SJSA1 (cell line): ENCODE measurements around the gene RSPH3. TPM values are rescaled to one million over a fixed set of nuclear protein-coding genes. Genes with fewer than 3 reads are reported as not detected.
"Not testable (repeated sequence)": the region's sequence is repeated elsewhere in the genome, so short reads cannot be mapped to it uniquely, and the experiment has no call there.

Source experiments
- DNase-seq, 2 experiments: peaks; one replicate each; pipeline ENCODE4 v3.0.0-alpha.2; 2015 to 2020; ENCODE audit warnings: low spot score in 2 of 2, low read depth in 1 of 2
- H3K27ac ChIP-seq: fragments of 250-450 bp; sonication (Bioruptor Pico); 2 replicates; pipeline ENCODE4 v1.5.1; 2020; ENCODE audit warnings: mild to moderate bottlenecking, moderate library complexity
- H3K27me3 ChIP-seq: fragments of 250-450 bp; sonication (Bioruptor Pico); replicated peaks from 2 replicates; pipeline ENCODE4 v1.5.1; 2020; ENCODE audit warnings: mild to moderate bottlenecking, moderate library complexity
- H3K36me3 ChIP-seq: fragments of 250-450 bp; sonication (Bioruptor Pico); 2 replicates; pipeline ENCODE4 v1.5.1; 2020; ENCODE audit warnings: mild to moderate bottlenecking
- H3K4me1 ChIP-seq: fragments of 250-450 bp; sonication (Bioruptor Pico); replicated peaks from 2 replicates; pipeline ENCODE4 v1.6.1; 2021; ENCODE audit warnings: mild to moderate bottlenecking
- H3K4me3 ChIP-seq: fragments of 250-450 bp; sonication (Bioruptor Pico); 2 replicates; pipeline ENCODE4 v1.5.1; 2020; ENCODE audit warnings: mild to moderate bottlenecking
- H3K9me3 ChIP-seq: fragments of 250-450 bp; sonication (Bioruptor Pico); replicated peaks from 2 replicates; pipeline ENCODE4 v1.5.1; 2020; ENCODE audit warnings: mild to moderate bottlenecking
- total RNA-seq: library from RNA; depleted of rRNA; stranded (reverse); fragments of >200 nt; shearing (Covaris generic); gene quantifications from 2 replicates; pipeline ENCODE4 v1.2.3, GENCODE V29; 2014

RSPH3 gene
- total RNA-seq, 1 experiment from 2014 or later, result 3.9 TPM

DNA sequence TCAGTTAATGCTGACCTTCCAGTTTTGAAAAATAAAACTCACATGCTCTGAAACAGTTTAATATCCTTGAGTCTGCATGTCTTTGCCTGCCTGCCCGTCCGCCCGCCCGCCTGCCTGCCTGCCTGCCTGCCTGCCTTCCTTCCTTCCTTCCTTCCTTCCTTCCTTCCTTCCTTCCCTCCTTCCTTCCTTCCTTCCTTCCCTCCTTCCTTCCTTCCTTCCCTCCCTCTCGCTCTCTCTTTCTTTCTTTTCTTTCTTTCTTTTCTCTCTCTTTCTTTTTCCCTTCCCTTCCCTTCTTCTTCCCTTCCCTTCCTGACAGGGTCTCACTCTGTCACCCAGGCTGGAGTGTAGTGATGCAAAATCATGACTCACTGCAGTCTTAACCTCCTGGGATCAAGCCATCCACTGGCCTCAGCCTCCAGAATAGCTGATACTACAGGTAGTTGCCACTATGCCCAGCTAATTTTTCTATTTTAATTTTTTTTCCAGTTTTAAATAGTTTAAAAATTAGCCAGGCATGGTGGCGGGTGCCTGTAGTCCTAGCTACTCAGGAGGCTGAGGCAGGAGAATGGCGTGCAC, 10.1 kb upstream of the RSPH3 start:
- not testable (repeated sequence) for H3K4me1 ChIP-seq, H3K27ac ChIP-seq, H3K4me3 ChIP-seq, H3K36me3 ChIP-seq, DNase-seq, H3K27me3 ChIP-seq, H3K9me3 ChIP-seq

DNA sequence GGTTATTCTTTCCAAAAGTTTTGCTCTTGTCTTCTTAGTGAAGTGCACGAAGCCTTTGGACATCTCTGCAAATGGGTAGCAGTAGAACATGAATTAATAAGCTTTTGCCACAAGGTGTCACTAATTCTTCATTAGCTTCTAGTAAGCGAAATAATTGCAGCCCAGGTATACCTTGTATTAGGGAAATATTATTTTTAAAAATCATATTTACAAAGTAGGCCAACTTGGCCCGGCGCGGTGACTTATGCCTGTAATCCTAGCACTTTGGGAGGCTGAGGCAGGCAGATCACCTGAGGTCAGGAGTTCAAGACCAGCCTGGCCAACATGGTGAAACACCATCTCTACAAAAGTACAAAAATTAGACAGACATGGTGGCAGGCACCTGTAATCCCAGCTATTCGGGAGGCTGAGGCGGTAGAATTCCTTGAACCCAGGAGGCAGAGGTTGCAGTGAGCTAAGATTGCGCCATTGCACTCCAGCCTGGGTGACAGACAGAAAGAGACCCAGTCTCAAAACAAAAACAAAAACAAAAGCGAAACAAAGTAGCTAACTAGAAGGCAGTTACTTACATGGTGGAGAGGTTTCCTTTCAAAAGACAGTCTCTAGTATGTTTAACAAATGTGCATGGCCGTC, 8.8 kb upstream of the RSPH3 start:
- Histone ChIP-seq H3K4me3 (no peak overlapping the region), H3K27me3 (no peaks in the 10 kb centered on the region), H3K36me3 (no peaks in the 10 kb centered on the region), H3K4me1 (peaks cover 8% of the 10 kb centered on the region; the same call in 1 of the 2 replicates), H3K27ac (no peak overlapping the region), H3K9me3 (no peaks in the 10 kb centered on the region)
- peak in 1 of 2 experiments; percentile 29 for DNase-seq

DNA sequence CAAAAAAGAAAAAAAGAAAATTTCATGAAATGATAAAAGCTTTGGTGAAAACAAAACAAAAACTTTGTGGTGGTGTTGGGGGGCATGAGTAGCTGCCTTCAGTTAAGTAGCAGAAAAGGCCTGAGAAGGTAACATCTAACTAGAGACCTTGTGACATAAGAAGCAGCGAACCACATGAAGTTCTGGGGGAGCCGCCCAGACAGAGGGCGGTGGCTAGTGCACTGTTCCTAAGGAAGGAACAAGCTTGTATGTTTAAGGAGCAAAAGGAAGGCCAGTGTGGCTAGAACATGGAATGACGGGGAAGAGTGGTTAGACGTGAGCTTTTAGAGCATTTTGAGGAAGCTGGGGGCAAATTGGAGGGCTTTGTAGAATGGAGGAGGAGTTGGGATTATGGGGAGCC, 7.5 kb upstream of the RSPH3 start:
- no peak for DNase-seq
- Histone ChIP-seq H3K27me3 (no peaks in the 10 kb centered on the region), H3K36me3 (no peaks in the 10 kb centered on the region), H3K27ac (no peak overlapping the region), H3K4me3 (no peak overlapping the region), H3K4me1 (peaks cover 11% of the 10 kb centered on the region), H3K9me3 (no peaks in the 10 kb centered on the region)

DNA sequence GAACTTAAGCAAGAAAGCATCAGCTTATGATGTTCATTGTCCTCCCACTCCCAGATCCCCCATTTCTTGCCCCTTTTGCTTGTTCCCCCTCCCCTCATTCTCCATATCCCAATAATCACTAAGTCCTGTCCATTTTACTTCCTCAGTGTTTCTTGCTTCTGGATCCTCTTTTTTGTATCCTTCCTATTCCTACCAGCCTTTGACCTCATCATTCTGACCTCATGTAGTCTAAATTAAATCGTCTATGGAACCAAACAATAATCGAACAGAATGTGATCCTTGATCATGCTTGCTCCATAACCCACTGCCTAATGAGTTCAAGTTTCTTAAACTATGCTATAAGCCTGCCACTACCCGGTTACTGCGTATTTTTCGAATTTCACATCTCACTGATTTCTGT, 5.4 kb upstream of the RSPH3 start:
- H3K9me3 ChIP-seq, result no peaks in the 10 kb centered on the region

DNA sequence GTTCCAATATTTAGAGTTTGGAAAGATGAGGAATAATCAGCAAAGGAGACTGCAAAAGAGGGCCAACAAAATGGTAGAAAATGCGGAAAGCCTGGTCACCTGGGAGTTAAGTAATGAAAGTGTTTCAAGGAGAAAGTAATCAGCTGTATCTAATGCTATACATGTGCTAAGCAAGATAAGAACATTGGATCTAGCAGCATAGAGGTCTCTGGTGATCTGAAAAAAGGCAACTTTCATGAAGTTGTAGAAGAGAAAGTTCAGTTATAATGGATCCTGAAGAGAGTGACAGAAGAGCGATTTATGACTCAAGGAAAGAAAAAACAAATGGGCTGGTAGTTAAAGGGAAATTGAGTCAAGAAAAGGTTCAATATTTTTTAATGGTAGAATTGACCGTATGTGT, 4.6 kb upstream of the RSPH3 start:
- H3K36me3 ChIP-seq, result no peaks in the 10 kb centered on the region
- H3K27me3 ChIP-seq, result no peaks in the 10 kb centered on the region
- peaks cover 20% of the 10 kb centered on the region for H3K4me1 ChIP-seq
- no peaks in the 10 kb centered on the region for H3K9me3 ChIP-seq
- no peak overlapping the region for H3K27ac ChIP-seq
- no peak for DNase-seq
- H3K4me3 ChIP-seq, result no peak overlapping the region

More for the DNA sequence above, 5.4 kb upstream of the RSPH3 start:
- H3K27me3 ChIP-seq, result no peaks in the 10 kb centered on the region
- no peak for DNase-seq
- H3K4me1 ChIP-seq, result peaks cover 19% of the 10 kb centered on the region
- no peak overlapping the region for H3K27ac ChIP-seq
- H3K36me3 ChIP-seq, result no peaks in the 10 kb centered on the region
- H3K4me3 ChIP-seq, result no peak overlapping the region

DNA sequence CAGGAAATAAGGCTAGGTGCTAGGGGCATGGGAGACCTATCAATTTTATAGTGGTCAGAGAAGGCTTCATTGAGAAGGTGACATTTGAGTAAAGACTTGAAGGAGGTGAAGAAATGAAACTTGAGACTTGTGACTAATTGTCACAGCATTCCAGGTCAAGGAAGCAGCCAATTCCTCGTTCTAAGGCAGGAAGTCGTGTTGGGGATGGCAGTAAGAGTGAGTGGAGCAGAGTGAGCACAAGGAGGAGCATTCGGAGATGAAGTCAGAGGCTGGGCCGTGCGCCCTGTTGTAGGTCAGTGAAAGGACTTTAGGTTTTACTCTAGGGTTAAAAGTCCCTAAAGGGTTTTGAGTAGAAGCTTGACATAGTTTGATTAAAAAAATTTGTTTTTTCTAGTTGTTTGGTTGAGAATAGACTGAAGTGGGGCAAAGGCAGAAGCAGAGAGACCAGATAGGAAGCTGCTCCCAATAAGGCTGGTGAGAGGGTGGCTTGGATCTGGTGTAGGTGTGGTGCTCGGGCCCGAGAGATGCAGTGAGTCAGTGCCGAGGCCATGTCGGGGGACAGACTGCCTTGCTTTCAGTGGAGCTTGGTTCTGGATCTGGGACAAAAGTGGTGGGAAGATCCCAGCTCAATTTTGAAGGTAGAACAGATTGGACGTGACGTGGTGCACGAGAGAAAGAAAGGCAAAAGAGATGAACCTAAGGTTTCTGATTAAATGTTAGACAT, 2.6 kb upstream of the RSPH3 start:
- Histone ChIP-seq H3K27ac (no peak overlapping the region), H3K4me3 (no peak overlapping the region), H3K4me1 (peaks cover 25% of the 10 kb centered on the region), H3K27me3 (no peaks in the 10 kb centered on the region), H3K36me3 (no peaks in the 10 kb centered on the region), H3K9me3 (no peaks in the 10 kb centered on the region)
- DNase-seq, result no peak

DNA sequence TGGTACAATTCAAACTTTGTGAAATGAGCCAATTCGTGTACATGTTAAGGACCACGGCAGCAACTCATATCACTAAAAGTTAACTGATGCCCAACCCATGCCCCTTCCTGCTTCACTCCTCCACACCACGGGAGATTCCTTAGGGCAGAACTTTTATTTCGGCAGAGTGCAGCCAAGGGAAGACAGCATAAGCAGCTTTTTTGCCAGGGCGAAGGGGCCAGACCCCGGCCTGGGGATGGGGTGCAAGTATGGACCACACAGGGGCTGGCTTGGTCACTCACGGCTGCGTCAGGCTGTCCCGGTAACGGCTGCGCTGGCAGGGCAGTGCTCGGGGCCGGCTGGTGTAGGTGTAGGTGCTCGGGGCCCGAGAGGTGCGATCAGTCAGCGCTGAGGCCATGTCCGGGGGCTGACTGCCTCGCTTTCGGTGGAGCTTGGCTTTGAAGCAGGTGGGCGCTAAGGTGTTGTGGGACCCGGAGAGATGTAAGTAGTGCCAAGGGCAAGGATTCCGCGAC, 792 bp downstream of the RSPH3 start:
- H3K27me3 ChIP-seq, result no peaks in the 10 kb centered on the region
- peaks cover 35% of the 10 kb centered on the region for H3K4me1 ChIP-seq
- no peaks in the 10 kb centered on the region for H3K9me3 ChIP-seq
- DNase-seq, result no peak
- no peaks in the 10 kb centered on the region for H3K36me3 ChIP-seq
- H3K27ac ChIP-seq, result peak overlapping the region; percentile 76; the same call in 1 of the 2 replicates
- peak overlapping the region; percentile 58 for H3K4me3 ChIP-seq

DNA sequence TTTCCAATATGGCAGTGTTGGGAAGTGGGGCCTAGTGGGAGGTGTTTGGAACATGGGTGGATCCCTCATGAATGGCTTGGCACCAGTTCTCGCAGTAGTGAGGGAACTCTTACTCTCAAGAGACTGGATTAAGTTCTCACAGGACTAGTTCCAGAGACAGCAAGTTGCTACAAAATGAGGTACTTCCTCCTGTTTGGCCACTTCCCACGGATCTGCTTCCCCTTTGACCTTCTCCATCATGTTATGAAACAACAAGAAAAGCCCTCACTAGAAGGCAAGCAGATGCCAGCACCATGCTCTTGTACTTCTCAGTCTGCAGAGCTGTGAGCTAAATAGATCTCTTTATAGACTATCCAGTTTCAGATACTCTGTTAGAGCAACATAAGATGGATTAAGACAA, 3.1 kb downstream of the RSPH3 start:
- DNase-seq, result no peak
- Histone ChIP-seq H3K4me1 (peaks cover 26% of the 10 kb centered on the region), H3K4me3 (no peak overlapping the region), H3K9me3 (no peaks in the 10 kb centered on the region), H3K27ac (no peak overlapping the region), H3K27me3 (no peaks in the 10 kb centered on the region), H3K36me3 (no peaks in the 10 kb centered on the region; the same call in 1 of the 2 replicates)

DNA sequence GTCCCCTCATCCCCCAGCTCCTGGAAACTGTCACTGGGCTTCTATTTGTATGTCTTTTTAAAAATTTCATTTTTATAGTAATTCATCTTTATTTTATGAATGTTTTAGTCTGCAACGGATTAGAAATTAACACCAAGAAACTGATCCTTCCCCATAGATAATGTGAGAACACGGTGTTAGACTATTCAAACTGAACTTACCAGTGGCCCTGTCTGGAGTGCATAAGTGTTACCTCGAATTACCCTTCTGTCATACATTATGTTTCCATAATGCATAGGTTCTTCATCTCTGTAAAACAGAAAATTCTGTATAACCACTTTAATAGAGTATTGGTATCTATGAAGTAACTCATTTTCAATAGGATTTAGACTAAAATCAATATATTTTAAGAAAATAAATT, 6.4 kb downstream of the RSPH3 start:
- H3K27me3 ChIP-seq, result no peaks in the 10 kb centered on the region
- no peak overlapping the region for H3K27ac ChIP-seq
- H3K4me3 ChIP-seq, result no peak overlapping the region
- H3K4me1 ChIP-seq, result peaks cover 10% of the 10 kb centered on the region
- no peak for DNase-seq
- H3K9me3 ChIP-seq, result no peaks in the 10 kb centered on the region; the same call in 1 of the 2 replicates
- H3K36me3 ChIP-seq, result no peaks in the 10 kb centered on the region; the same call in 1 of the 2 replicates

DNA sequence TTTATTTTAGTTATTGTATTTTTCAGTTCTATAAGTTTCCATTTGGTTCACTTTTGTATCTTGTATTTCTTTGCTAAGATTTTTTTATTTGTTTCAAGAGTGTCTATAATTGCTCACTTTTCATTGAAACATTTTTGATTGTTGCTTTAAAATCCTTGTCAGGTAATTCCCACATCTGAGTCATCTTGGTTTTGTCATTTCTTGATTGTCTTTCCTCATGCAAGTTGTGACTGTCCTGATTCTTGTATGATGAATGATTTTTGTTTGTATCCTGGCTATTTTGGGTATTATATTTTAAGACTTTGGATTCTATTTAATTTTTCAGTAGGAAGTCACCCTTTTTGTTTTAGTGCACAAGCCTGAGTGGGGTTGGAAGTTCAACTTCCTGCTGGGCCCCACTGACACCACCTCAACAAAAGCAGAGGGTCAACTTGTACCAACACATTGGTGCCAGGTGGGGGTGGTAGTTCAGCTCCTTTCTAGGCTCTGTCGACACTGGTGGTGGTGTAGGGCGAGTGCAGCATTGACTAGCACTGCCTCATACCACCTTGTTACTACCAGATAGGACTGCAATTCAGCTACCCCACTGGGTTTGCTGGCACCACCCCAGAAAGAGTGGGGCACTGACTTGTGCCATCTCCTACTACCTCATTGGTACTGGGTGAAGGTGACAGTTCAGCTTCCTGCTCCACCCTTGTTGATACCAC, 8.8 kb downstream of the RSPH3 start:
- DNase-seq, result no peak

DNA sequence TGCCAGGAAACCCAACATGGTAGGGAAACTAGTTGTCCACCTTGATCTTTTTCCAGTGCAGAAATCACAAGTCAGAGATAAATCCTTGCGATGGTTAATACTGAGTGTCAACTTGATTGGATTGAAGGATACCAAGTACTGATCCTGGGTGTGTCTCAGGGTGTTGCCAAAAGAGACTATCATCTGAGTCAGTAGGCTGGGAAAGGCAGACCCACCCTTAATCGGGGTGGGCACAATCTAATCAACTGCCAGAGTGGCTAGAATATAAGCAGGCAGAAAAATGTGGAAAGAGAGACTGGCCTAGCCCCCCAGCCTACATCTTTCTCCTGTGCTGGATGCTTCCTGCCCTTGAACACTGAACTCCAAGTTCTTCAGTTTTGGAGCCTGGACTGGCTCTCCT, 10.3 kb downstream of the RSPH3 start:
- not testable (repeated sequence) for H3K36me3 ChIP-seq, H3K27me3 ChIP-seq, DNase-seq

More for the DNA sequence above, 8.8 kb downstream of the RSPH3 start:
- Histone ChIP-seq H3K9me3 (no peaks in the 10 kb centered on the region; the same call in 1 of the 2 replicates), H3K4me3 (no peak overlapping the region), H3K36me3 (no peaks in the 10 kb centered on the region; the same call in 1 of the 2 replicates), H3K27ac (no peak overlapping the region), H3K27me3 (no peaks in the 10 kb centered on the region), H3K4me1 (peaks cover 10% of the 10 kb centered on the region)

DNA sequence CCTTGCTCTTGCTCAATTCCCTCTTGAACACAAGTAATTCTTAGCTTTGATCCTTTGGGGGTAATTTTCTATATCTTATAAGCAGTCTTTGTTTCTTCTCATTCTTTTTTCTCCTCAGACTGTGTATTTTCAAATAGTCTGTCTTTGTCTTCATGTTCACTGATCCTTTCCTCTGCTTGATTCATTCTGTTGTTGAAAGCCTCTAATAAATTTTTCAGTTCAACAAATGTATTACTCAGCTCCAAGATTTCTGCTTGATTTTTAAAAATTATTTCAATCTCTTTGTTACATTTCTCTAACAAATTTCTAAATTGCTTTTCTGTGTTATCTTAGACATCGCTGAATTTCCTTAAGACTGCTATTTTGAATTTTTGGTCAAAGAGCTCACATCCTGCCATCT, 11.5 kb downstream of the RSPH3 start:
- Histone ChIP-seq H3K36me3 (no peaks in the 10 kb centered on the region), H3K4me3 (no peak overlapping the region), H3K27ac (no peak overlapping the region), H3K9me3 (no peaks in the 10 kb centered on the region; the same call in 1 of the 2 replicates), H3K4me1 (no peaks in the 10 kb centered on the region), H3K27me3 (no peaks in the 10 kb centered on the region)
- no peak for DNase-seq

More for the DNA sequence above, 10.3 kb downstream of the RSPH3 start:
- not testable (repeated sequence) for H3K9me3 ChIP-seq, H3K4me3 ChIP-seq, H3K27ac ChIP-seq, H3K4me1 ChIP-seq

DNA sequence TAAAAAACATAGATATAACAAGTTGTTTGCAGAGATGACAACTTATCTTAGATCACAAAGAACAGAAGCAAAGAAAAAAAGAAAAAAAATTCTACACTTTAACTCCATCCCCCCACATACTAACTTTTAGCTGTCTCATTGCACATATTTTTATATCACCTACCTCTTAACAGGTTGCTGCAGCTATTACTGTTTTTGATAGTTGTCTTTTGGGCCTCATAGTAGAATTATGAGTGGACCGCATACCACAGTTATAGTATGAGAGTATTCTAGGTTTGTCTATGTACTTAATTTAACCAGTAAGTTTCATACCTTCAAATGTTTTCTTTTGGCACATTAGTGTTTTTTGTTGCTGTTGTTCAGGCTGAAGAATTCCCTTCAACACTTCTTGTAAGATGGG, 12.3 kb downstream of the RSPH3 start:
- H3K27me3 ChIP-seq, result no peaks in the 10 kb centered on the region
- no peak overlapping the region for H3K27ac ChIP-seq
- no peaks in the 10 kb centered on the region for H3K36me3 ChIP-seq
- H3K9me3 ChIP-seq, result no peaks in the 10 kb centered on the region; the same call in 1 of the 2 replicates
- H3K4me1 ChIP-seq, result no peaks in the 10 kb centered on the region
- H3K4me3 ChIP-seq, result no peak overlapping the region
- DNase-seq, result no peak
